SU-DHL-6 (cell line): ENCODE data around the gene EVL.

Experiments
- H2AFZ ChIP-seq: fragments of 200-600 bp; sonication (generic); 2 replicates; pipeline ENCODE4 v1.6.1; 2014; ENCODE audit warnings: low read depth, mild to moderate bottlenecking, moderate library complexity, mixed read lengths, antibody characterized with exemption, low read length; ENCODE audit not compliant: severe bottlenecking
- H3F3A ChIP-seq: fragments of 200-600 bp; shearing (Covaris generic); 2 replicates; pipeline ENCODE4 v1.6.0; 2016; ENCODE audit warnings: antibody characterized with exemption, mild to moderate bottlenecking; ENCODE audit not compliant: insufficient read depth
- H3K27ac ChIP-seq: fragments of 200-600 bp; sonication (generic); 2 replicates; pipeline ENCODE4 v1.5.1; 2016; ENCODE audit warnings: low read depth, mild to moderate bottlenecking, low read length, moderate library complexity, mixed read lengths
- H3K27me3 ChIP-seq: fragments of 200-600 bp; sonication (generic), shearing (Covaris generic); 2 replicates; pipeline ENCODE4 v1.6.0; 2014; ENCODE audit warnings: mild to moderate bottlenecking, low read length
- H3K36me3 ChIP-seq: fragments of 200-600 bp; sonication (generic); 2 replicates; pipeline ENCODE4 v1.6.1; 2014; ENCODE audit warnings: mild to moderate bottlenecking, low read length, mixed read lengths
- H3K4me2 ChIP-seq: fragments of 300-600, 200-600 bp; shearing (Covaris generic), sonication (generic); 2 replicates; pipeline ENCODE4 v1.6.0; 2014; ENCODE audit warnings: low read length, low read depth, mild to moderate bottlenecking; ENCODE audit not compliant: poor library complexity, severe bottlenecking
- H3K4me3 ChIP-seq: fragments of 200-600 bp; sonication (generic); 2 replicates; pipeline ENCODE4 v1.5.1; 2014; ENCODE audit warnings: antibody characterized with exemption, low read length, mild to moderate bottlenecking, mixed read lengths; ENCODE audit not compliant: insufficient read depth, poor library complexity, severe bottlenecking
- H3K79me2 ChIP-seq: fragments of 200-600 bp; sonication (generic); 2 replicates; pipeline ENCODE4 v1.6.1; 2014; ENCODE audit warnings: mild to moderate bottlenecking, low read length, moderate library complexity; ENCODE audit not compliant: insufficient read depth
- H3K9ac ChIP-seq: fragments of 200-600 bp; sonication (generic); 2 replicates; pipeline ENCODE4 v1.7.0; 2014; ENCODE audit warnings: mild to moderate bottlenecking, low read length
- H3K9me2 ChIP-seq: fragments of 200-600 bp; sonication (generic); replicated peaks from 2 replicates; pipeline ENCODE4 v1.6.1; 2014; ENCODE audit warnings: low read length; ENCODE audit not compliant: insufficient read depth
- H3K9me3 ChIP-seq: fragments of 200-600 bp; sonication (generic); 2 replicates; pipeline ENCODE4 v1.6.1; 2014; ENCODE audit warnings: low read length, mixed read lengths; ENCODE audit not compliant: insufficient read depth
- H4K20me1 ChIP-seq: fragments of 200-600 bp; sonication (generic); 2 replicates; pipeline ENCODE4 v1.6.1; 2014; ENCODE audit warnings: low read depth, mild to moderate bottlenecking, antibody characterized with exemption, low read length, moderate library complexity, mixed read lengths
- EZH2phosphoT487 ChIP-seq: fragments of 200-600 bp; sonication (generic), shearing (Covaris generic); conservative IDR thresholded peaks from 2 replicates; pipeline ENCODE4 v1.6.1; 2018; ENCODE audit warnings: mild to moderate bottlenecking, antibody characterized with exemption, low read length, moderate library complexity, mixed read lengths
- TF ChIP-seq, protein P1 (sequence below): fragments of 200-600 bp; sonication (generic); IDR thresholded peaks from one replicate; pipeline ENCODE4 v1.5.1; 2017; ENCODE audit warnings: antibody characterized with exemption, mild to moderate bottlenecking, low read length, moderate library complexity; ENCODE audit not compliant: insufficient read depth, poor library complexity, severe bottlenecking

Gene EVL

GRCh38 chr14:100104006-100104352 is 38.8 kb downstream of the EVL start:
- no peak for TF ChIP-seq EZH2phosphoT487
- TF ChIP-seq, protein P1, sequence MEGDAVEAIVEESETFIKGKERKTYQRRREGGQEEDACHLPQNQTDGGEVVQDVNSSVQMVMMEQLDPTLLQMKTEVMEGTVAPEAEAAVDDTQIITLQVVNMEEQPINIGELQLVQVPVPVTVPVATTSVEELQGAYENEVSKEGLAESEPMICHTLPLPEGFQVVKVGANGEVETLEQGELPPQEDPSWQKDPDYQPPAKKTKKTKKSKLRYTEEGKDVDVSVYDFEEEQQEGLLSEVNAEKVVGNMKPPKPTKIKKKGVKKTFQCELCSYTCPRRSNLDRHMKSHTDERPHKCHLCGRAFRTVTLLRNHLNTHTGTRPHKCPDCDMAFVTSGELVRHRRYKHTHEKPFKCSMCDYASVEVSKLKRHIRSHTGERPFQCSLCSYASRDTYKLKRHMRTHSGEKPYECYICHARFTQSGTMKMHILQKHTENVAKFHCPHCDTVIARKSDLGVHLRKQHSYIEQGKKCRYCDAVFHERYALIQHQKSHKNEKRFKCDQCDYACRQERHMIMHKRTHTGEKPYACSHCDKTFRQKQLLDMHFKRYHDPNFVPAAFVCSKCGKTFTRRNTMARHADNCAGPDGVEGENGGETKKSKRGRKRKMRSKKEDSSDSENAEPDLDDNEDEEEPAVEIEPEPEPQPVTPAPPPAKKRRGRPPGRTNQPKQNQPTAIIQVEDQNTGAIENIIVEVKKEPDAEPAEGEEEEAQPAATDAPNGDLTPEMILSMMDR, result no peak
- Histone ChIP-seq H3K79me2 (peaks cover 9% of the 10 kb centered on the region; the same call in 1 of the 2 replicates), H3K9ac (no peak overlapping the region), H3K9me2 (no peaks in the 10 kb centered on the region), H2AFZ (no peak overlapping the region), H3K27me3 (no peaks in the 10 kb centered on the region), H3K27ac (no peak overlapping the region), H3K4me3 (no peak overlapping the region), H3K4me2 (no peak overlapping the region), H3K36me3 (0 out of 2 replicates have a peak, but pooled peaks cover 2% of the 10 kb centered on the region), H3K9me3 (no peaks in the 10 kb centered on the region), H3F3A (no peaks in the 10 kb centered on the region), H4K20me1 (no peaks in the 10 kb centered on the region)

- H3K4me2 ChIP-seq, result no peak overlapping the region
- H3K79me2 ChIP-seq, result peaks cover 10% of the 10 kb centered on the region; the same call in 1 of the 2 replicates
- TF ChIP-seq, protein P1, result no peak
- TF ChIP-seq EZH2phosphoT487, result no peak
- H3K27ac ChIP-seq, result no peak overlapping the region
- H3K27me3 ChIP-seq, result no peaks in the 10 kb centered on the region
- no peaks in the 10 kb centered on the region for H3K36me3 ChIP-seq
- no peaks in the 10 kb centered on the region for H3F3A ChIP-seq
- H3K9me3 ChIP-seq, result no peaks in the 10 kb centered on the region
- no peaks in the 10 kb centered on the region for H3K9me2 ChIP-seq
- H4K20me1 ChIP-seq, result no peaks in the 10 kb centered on the region
- H3K9ac ChIP-seq, result no peak overlapping the region
- H3K4me3 ChIP-seq, result no peak overlapping the region
- H2AFZ ChIP-seq, result no peak overlapping the region
These were observed 39.5 kb downstream of the EVL start for GRCh38 chr14:100104523-100105300.

DNA sequence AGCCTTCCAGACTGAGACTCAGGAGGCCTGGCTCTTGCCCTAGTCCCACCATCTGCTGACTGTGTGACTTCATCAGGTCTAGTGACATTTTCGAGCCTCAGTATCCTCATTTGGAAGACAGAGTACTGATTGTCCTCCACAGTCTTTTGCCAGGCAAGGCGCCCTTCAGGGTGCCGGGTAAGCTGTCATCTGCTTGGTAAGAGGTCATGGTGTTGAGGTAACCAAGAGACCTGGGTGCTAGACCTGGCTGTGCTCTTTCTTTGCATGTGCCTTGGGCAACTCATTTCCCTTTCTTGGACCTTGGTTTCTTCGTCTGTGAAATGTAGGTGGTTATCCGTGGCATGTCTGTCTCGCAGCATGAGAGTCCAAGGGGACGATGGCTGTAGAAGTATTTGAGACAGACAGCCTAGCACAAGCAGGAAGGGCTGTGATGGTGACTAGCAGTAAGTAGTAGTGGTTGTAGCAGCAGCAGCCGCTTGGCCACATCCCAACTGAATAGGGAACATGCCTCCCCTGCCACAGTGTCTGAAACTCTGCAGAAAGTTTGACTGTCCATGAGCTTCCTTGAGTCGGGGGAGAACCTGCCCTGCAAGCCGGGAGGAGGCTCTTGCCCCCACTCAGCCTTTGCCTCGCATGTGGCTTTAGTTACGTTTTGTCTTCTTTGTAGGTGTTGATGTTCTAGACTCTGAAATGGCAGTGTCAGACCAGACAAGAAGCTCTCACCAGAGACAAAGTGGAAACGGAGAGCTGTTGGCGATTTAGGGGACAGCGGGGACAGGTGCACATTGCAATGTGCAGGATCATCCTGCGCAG is 40.3 kb downstream of the EVL start:
- Histone ChIP-seq H2AFZ (no peak overlapping the region), H3K9me2 (no peaks in the 10 kb centered on the region), H4K20me1 (no peaks in the 10 kb centered on the region), H3F3A (no peaks in the 10 kb centered on the region), H3K27me3 (no peaks in the 10 kb centered on the region), H3K9me3 (no peaks in the 10 kb centered on the region), H3K36me3 (no peaks in the 10 kb centered on the region), H3K27ac (no peak overlapping the region), H3K4me3 (no peak overlapping the region), H3K9ac (no peak overlapping the region), H3K79me2 (peaks cover 10% of the 10 kb centered on the region; the same call in 1 of the 2 replicates), H3K4me2 (no peak overlapping the region)
- TF ChIP-seq, protein P1, result no peak
- TF ChIP-seq EZH2phosphoT487, result no peak
